HL-60 (cell line): Measurements from ENCODE around the gene SKAP2.

Experiments
- CTCF ChIP-seq: IDR thresholded peaks from one replicate; pipeline ENCODE4 v1.5.1; 2011; ENCODE audit warnings: low read length, control low read depth, inconsistent platforms; ENCODE audit not compliant: insufficient read depth
- POLR2AphosphoS5 ChIP-seq: IDR thresholded peaks from 2 replicates; pipeline ENCODE4 v1.6.1; 2012; ENCODE audit warnings: low read depth
- REST ChIP-seq: IDR thresholded peaks from 2 replicates; pipeline ENCODE4 v1.6.1; 2012; ENCODE audit warnings: low read depth; ENCODE audit not compliant: insufficient replicate concordance

GRCh38 chr7:26629696-26630095 is 234.7 kb downstream of the SKAP2 start:
- no peak for TF ChIP-seq CTCF
- no peak for TF ChIP-seq POLR2AphosphoS5
- no peak for TF ChIP-seq REST
